ENCODE data around the gene BCL11B. TPM values are rescaled to one million over a fixed set of nuclear protein-coding genes. Genes with fewer than 3 reads are reported as not detected.

Gene BCL11B
- total and polyA plus RNA-seq, 9 of the 15 experiments (the other 6 are each of a cell fraction or from before 2014, with no cell fraction given), result 0.09 TPM; not detected in 8

- TF ChIP-seq E2F8 (IDR thresholded peaks at IDR 0.05; ENCODE audit: low read depth, partially characterized antibody), result no peak
- TF ChIP-seq FUS (optimal IDR thresholded peaks at IDR 0.05; ENCODE audit: low read depth, low read length), result no peak
- TF ChIP-seq NR2C2 (CRISPR knock-in tag; IDR thresholded peaks at IDR 0.05), result no peak
- TF ChIP-seq NR2C2 (tag; IDR thresholded peaks at IDR 0.05), result no peak
- no peak for TF ChIP-seq ZNF174 (CRISPR knock-in tag; IDR thresholded peaks at IDR 0.05)
- TF ChIP-seq, protein P1, sequence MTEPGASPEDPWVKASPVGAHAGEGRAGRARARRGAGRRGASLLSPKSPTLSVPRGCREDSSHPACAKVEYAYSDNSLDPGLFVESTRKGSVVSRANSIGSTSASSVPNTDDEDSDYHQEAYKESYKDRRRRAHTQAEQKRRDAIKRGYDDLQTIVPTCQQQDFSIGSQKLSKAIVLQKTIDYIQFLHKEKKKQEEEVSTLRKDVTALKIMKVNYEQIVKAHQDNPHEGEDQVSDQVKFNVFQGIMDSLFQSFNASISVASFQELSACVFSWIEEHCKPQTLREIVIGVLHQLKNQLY (CRISPR knock-in tag; conservative IDR thresholded peaks at IDR 0.05), result no peak
- TF ChIP-seq, protein P2, sequence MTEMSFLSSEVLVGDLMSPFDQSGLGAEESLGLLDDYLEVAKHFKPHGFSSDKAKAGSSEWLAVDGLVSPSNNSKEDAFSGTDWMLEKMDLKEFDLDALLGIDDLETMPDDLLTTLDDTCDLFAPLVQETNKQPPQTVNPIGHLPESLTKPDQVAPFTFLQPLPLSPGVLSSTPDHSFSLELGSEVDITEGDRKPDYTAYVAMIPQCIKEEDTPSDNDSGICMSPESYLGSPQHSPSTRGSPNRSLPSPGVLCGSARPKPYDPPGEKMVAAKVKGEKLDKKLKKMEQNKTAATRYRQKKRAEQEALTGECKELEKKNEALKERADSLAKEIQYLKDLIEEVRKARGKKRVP (CRISPR knock-in tag; IDR thresholded peaks at IDR 0.05), result no peak
Observed at GRCh38 chr14:99234355-99234754, 37.6 kb downstream of the BCL11B start (continued).
